HepG2 (cell line): Measurements from ENCODE around the gene MED9. TPM values are rescaled to one million over a fixed set of nuclear protein-coding genes. Genes with fewer than 3 reads are reported as not detected.

Experiments used
- AKAP8 ChIP-seq: sonication (generic); formaldehyde crosslinking; IDR thresholded peaks from 2 replicates; pipeline ENCODE4 v1.5.1; 2020; ENCODE audit warnings: mild to moderate bottlenecking, missing genetic modification reagents
- ARNT2 ChIP-seq: sonication (generic); formaldehyde crosslinking; IDR thresholded peaks from 2 replicates; pipeline ENCODE4 v1.8.0; 2022; ENCODE audit warnings: mild to moderate bottlenecking, low read depth, missing genetic modification reagents, moderate library complexity
- ERF ChIP-seq: IDR thresholded peaks from 2 replicates; pipeline ENCODE4 v1.6.1; 2018; ENCODE audit warnings: missing biosample characterization, missing genetic modification reagents
- HES4 ChIP-seq: sonication (generic); formaldehyde crosslinking; IDR thresholded peaks from 2 replicates; pipeline ENCODE4 v1.9.0; 2021; ENCODE audit warnings: mild to moderate bottlenecking, missing genetic modification reagents, borderline replicate concordance
- KAT2B ChIP-seq: fragments of 150-350 bp; IDR thresholded peaks from 2 replicates; pipeline ENCODE4 v1.6.1; 2014; ENCODE audit warnings: low read depth, low read length, borderline replicate concordance
- MYNN ChIP-seq: sonication (generic); formaldehyde crosslinking; IDR thresholded peaks from 2 replicates; pipeline ENCODE4 v1.4.0; 2020; ENCODE audit warnings: mild to moderate bottlenecking, low read depth, missing genetic modification reagents
- PAF1 ChIP-seq: IDR thresholded peaks from 2 replicates; pipeline ENCODE4 v1.6.1; 2016; ENCODE audit warnings: missing genetic modification reagents, missing compliant biosample characterization
- PHF20 ChIP-seq: sonication (generic); formaldehyde crosslinking; IDR thresholded peaks from 2 replicates; pipeline ENCODE4 v1.5.0; 2020; ENCODE audit warnings: mild to moderate bottlenecking, missing genetic modification reagents
- RAD21 ChIP-seq: fragments of 450-650 bp; formaldehyde crosslinking; IDR thresholded peaks from 2 replicates; pipeline ENCODE4 v1.5.0; 2020; ENCODE audit warnings: mild to moderate bottlenecking
- RFX3 ChIP-seq: IDR thresholded peaks from 2 replicates; pipeline ENCODE4 v1.6.1; 2016; ENCODE audit warnings: missing biosample characterization, missing genetic modification reagents
- SP4 ChIP-seq: sonication (generic); formaldehyde crosslinking; IDR thresholded peaks from 2 replicates; pipeline ENCODE4 v1.8.1; 2023; ENCODE audit warnings: mild to moderate bottlenecking, missing genetic modification reagents
- ZBTB20 ChIP-seq: sonication (generic); formaldehyde crosslinking; IDR thresholded peaks from 2 replicates; pipeline ENCODE4 v1.8.1; 2023; ENCODE audit warnings: missing genetic modification reagents, low read depth, mild to moderate bottlenecking, borderline replicate concordance
- ZHX1 ChIP-seq: sonication (generic); formaldehyde crosslinking; IDR thresholded peaks from 2 replicates; pipeline ENCODE4 v1.8.1; 2022; ENCODE audit warnings: low read depth, mild to moderate bottlenecking, missing genetic modification reagents
- ZNF317 ChIP-seq: sonication (generic); formaldehyde crosslinking; IDR thresholded peaks from 2 replicates; pipeline ENCODE4 v1.5.0; 2020; ENCODE audit warnings: mild to moderate bottlenecking, missing genetic modification reagents
- ZNF331 ChIP-seq: sonication (generic); formaldehyde crosslinking; IDR thresholded peaks from 2 replicates; pipeline ENCODE4 v1.4.0; 2020; ENCODE audit warnings: missing genetic modification reagents
- ZNF672 ChIP-seq: sonication (generic); formaldehyde crosslinking; IDR thresholded peaks from 2 replicates; pipeline ENCODE4 v1.8.1; 2022; ENCODE audit warnings: missing genetic modification reagents
- ZNF773 ChIP-seq: sonication (generic); formaldehyde crosslinking; IDR thresholded peaks from 2 replicates; pipeline ENCODE4 v1.4.0; 2020; ENCODE audit warnings: missing genetic modification reagents, borderline replicate concordance
- ZSCAN25 ChIP-seq: sonication (generic); formaldehyde crosslinking; IDR thresholded peaks from 2 replicates; pipeline ENCODE4 v1.8.0; 2022; ENCODE audit warnings: mild to moderate bottlenecking, missing genetic modification reagents
- ZSCAN29 ChIP-seq: sonication (generic); formaldehyde crosslinking; conservative IDR thresholded peaks from 2 replicates; pipeline ENCODE4 v1.4.0; 2020; ENCODE audit warnings: mild to moderate bottlenecking, missing genetic modification reagents
- polyA plus RNA-seq, 8 experiments: library from polyadenylated mRNA; depleted of rRNA in 3 of 8; stranded (reverse) in 7 of 8; unstranded in 1 of 8; fragments of >200 nt; fragmentation: Illumina TruSeq in 4 of 8; extraction: Trizol in 4 of 8; gene quantifications; 2 replicates each; pipeline versions ENCODE4 v1.2.1 to v1.2.3, GENCODE V29; 2011 to 2016; ENCODE audit warnings: low read depth in 4 of 8, missing spikeins in 1 of 8, mixed read lengths in 1 of 8; ENCODE audit not compliant: insufficient read depth in 1 of 8
- total RNA-seq, 5 experiments: library from RNA; depleted of rRNA; stranded (reverse); fragments of >200 nt; fragmentation: Illumina TruSeq; extraction: Trizol; gene quantifications; 2 replicates each; pipeline ENCODE4 v1.2.3, GENCODE V29; 2016; ENCODE audit warnings: low read depth in 1 of 5
- TF ChIP-seq, protein P1 (sequence below): IDR thresholded peaks from 2 replicates; pipeline ENCODE4 v1.6.1; 2016; ENCODE audit warnings: mild to moderate bottlenecking
- TF ChIP-seq, protein P2 (sequence below): sonication (generic); formaldehyde crosslinking; IDR thresholded peaks from 2 replicates; pipeline ENCODE4 v1.9.0; 2021; ENCODE audit warnings: missing genetic modification reagents, borderline replicate concordance
- TF ChIP-seq, protein P3 (sequence below): IDR thresholded peaks from 2 replicates; pipeline ENCODE4 v1.6.1; 2016

Gene MED9
- total and polyA plus RNA-seq, 2 of the 13 experiments (the other 11 are each of a cell fraction or from before 2014, with no cell fraction given): 11.9 to 15.1 TPM

DNA sequence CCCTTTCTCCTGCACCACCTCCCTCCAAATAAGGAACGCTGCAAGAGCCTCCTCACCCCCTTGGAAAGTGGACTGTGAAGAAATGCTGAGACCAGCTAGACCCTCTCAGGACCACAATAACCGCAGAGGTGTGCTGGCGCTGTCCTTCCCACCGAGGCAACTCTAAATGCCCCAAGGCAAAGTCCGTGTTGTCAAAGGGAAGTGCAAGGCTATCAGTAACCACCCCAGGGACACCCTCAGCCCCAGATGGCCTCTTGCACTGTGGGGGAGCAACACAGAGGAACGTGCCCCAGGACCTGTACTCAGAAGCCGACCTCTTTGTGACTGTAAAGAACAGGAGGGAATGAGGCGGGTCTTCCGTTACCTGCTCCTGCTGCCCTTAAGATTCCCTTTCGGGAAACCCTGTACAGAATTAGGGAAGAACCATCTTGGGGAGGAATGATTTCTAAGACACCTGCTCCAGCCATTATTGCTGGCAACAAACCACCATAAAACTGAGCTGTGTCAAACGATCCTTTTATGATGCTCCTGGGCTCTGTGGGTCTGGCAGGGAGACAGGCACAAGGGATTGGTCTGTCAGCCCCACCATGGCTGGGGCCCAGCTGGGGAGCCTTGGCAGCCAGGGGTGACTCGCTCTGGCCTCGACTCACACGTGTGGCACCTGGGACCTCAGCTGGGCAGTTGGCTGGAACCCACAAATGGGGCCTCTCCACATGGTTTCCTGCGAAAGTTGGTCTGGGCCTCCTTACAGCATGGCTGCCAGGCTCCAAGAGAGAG lies 14.6 kb upstream of the MED9 start (continued):
- no peak for TF ChIP-seq AKAP8 (CRISPR knock-in tag)
- no peak for TF ChIP-seq ZNF773 (CRISPR knock-in tag)
- no peak for TF ChIP-seq RFX3 (CRISPR knock-in tag)
- TF ChIP-seq ZSCAN25 (CRISPR knock-in tag): peak; percentile 73; the same call in 1 of the 2 replicates
- TF ChIP-seq HES4 (CRISPR knock-in tag): peak; percentile 51; the same call in 1 of the 2 replicates
- TF ChIP-seq SP4: 0 out of 2 replicates have a peak, but pooled peaks have one; percentile 68
- TF ChIP-seq, protein P1, sequence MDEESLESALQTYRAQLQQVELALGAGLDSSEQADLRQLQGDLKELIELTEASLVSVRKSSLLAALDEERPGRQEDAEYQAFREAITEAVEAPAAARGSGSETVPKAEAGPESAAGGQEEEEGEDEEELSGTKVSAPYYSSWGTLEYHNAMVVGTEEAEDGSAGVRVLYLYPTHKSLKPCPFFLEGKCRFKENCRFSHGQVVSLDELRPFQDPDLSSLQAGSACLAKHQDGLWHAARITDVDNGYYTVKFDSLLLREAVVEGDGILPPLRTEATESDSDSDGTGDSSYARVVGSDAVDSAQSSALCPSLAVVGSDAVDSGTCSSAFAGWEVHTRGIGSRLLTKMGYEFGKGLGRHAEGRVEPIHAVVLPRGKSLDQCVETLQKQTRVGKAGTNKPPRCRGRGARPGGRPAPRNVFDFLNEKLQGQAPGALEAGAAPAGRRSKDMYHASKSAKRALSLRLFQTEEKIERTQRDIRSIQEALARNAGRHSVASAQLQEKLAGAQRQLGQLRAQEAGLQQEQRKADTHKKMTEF (CRISPR knock-in tag): peak; percentile 69
- no peak for TF ChIP-seq ZSCAN29 (CRISPR knock-in tag)
- TF ChIP-seq, protein P2, sequence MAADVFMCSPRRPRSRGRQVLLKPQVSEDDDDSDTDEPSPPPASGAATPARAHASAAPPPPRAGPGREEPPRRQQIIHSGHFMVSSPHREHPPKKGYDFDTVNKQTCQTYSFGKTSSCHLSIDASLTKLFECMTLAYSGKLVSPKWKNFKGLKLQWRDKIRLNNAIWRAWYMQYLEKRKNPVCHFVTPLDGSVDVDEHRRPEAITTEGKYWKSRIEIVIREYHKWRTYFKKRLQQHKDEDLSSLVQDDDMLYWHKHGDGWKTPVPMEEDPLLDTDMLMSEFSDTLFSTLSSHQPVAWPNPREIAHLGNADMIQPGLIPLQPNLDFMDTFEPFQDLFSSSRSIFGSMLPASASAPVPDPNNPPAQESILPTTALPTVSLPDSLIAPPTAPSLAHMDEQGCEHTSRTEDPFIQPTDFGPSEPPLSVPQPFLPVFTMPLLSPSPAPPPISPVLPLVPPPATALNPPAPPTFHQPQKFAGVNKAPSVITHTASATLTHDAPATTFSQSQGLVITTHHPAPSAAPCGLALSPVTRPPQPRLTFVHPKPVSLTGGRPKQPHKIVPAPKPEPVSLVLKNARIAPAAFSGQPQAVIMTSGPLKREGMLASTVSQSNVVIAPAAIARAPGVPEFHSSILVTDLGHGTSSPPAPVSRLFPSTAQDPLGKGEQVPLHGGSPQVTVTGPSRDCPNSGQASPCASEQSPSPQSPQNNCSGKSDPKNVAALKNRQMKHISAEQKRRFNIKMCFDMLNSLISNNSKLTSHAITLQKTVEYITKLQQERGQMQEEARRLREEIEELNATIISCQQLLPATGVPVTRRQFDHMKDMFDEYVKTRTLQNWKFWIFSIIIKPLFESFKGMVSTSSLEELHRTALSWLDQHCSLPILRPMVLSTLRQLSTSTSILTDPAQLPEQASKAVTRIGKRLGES: no peak
- TF ChIP-seq ZNF672: no peak
- TF ChIP-seq PAF1 (CRISPR knock-in tag): no peak
- TF ChIP-seq ZHX1 (CRISPR knock-in tag): no peak
- no peak for TF ChIP-seq ZNF317 (CRISPR knock-in tag)
- no peak for TF ChIP-seq ZBTB20 (CRISPR knock-in tag)
- TF ChIP-seq MYNN (CRISPR knock-in tag): no peak
- TF ChIP-seq ZNF331 (CRISPR knock-in tag): peak; percentile 22; the same call in 1 of the 2 replicates
- peak; percentile 69; the same call in 1 of the 2 replicates for TF ChIP-seq ARNT2 (CRISPR knock-in tag)
- TF ChIP-seq ERF (CRISPR knock-in tag): peak; percentile 41; the same call in 1 of the 2 replicates
- TF ChIP-seq PHF20: no peak
- TF ChIP-seq RAD21: no peak
- TF ChIP-seq, protein P3, sequence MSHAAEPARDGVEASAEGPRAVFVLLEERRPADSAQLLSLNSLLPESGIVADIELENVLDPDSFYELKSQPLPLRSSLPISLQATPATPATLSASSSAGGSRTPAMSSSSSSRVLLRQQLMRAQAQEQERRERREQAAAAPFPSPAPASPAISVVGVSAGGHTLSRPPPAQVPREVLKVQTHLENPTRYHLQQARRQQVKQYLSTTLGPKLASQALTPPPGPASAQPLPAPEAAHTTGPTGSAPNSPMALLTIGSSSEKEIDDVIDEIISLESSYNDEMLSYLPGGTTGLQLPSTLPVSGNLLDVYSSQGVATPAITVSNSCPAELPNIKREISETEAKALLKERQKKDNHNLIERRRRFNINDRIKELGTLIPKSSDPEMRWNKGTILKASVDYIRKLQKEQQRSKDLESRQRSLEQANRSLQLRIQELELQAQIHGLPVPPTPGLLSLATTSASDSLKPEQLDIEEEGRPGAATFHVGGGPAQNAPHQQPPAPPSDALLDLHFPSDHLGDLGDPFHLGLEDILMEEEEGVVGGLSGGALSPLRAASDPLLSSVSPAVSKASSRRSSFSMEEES (CRISPR knock-in tag): 0 out of 2 replicates have a peak, but pooled peaks have one; percentile 22
- TF ChIP-seq KAT2B: no peak
